GM18861 (cell line): ENCODE results near the gene CSTF2T.
"Not testable (repeated sequence)": the region's sequence is repeated elsewhere in the genome, so short reads cannot be mapped to it uniquely, and the experiment has no call there.

Experiments
- ATAC-seq: cut with Tn5 transposase; IDR thresholded peaks from one replicate; pipeline ENCODE4 v1.9.1; 2021; ENCODE audit not compliant: unreplicated experiment

Gene CSTF2T

GRCh38 chr10:51698473-51699063 is 827 bp downstream of the CSTF2T start:
- no peak for ATAC-seq

GRCh38 chr10:51696251-51696650 is 3.1 kb downstream of the CSTF2T start:
- no peak for ATAC-seq

DNA sequence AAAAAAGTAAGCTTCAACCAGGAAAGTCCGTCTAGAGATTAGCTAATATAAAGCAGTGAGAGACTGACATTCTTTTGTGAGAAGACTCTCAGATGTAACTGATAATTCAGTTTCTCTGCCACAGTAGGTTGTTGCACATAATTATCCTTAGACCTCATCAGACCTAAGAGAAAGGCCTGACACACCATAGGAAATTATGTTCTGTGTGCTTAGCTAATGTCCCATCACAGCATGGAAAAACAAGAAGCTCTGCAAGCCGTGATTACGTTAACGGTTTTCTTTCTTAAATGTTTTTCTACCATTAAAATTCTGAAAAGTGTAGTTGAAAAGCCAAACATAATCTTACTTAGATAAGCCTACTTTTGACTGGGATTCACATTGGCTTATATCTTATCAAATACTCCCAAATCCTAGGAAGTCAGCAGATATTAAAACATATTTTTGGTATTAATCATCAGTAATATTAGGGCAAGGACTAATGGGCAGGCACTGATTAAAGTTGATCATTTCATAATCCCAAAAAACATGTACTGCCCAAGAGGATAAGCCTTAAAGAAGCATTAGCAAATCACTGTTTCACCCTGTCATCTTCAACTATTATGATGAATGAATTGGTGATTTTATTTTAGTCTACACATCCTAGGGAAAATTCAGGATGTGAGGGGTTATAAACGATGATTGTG is 5.2 kb downstream of the CSTF2T start:
- ATAC-seq = no peak

- no peak for ATAC-seq
Observed at GRCh38 chr10:51691135-51691534, 8.3 kb downstream of the CSTF2T start.

- no peak for ATAC-seq
Observed at GRCh38 chr10:51689536-51689935, 9.9 kb downstream of the CSTF2T start.

DNA sequence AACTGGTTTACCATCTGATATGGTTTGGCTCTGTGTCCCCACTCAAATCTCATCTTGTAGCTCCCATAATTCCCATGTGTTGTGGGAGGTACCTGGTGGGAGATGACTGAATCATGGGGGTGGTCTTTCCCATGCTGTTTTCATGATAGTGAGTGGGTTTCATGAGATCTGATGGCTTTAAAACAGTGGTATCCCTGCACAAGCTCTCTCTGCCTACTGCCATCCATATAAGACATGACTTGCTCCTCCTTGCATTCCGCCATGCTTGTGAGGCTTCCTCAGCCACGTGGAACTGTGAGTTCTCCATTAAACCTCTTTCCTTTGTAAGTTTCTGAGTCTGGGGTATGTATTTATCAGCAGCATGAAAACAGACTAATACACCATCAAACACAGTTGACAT is 10.6 kb downstream of the CSTF2T start:
- not testable (repeated sequence) for ATAC-seq

DNA sequence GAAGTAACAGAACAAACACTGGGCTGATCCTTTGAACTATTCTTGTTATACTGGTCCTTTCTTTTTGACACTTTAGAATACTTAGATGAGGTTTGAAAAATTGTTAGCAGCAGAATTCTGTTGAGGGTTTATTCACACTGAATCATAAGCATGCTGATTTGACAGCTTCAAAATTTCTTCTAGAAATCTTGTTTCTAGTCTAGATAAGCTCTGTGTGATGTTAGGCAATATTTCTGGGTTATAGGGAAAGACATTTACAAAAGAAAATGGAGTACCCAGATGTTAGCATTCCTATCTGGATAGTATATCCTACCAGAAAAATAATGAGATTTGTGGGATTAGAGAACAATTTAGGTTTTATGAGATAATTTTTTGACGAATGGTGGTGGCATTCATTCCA is 12.1 kb downstream of the CSTF2T start:
- ATAC-seq = no peak

DNA sequence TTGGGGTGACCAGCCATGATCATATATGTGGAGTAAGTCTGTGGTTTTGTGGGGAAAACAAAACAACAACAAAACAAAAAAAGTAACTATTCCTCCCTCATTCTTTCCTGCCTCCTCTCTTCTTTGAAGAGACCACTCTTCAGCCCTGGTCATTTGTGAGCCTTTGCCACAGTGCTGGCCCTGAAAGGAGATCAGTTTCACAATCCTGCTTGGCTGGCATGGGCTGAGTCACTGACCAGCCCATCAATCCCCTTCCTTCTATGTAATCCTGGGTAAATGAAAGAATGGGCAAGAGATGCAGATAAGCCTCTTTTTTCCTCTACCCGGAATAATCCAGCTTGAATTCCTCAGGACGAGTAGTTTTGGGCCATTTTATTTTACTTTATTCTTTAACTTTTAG is 13.6 kb downstream of the CSTF2T start:
- no peak for ATAC-seq

DNA sequence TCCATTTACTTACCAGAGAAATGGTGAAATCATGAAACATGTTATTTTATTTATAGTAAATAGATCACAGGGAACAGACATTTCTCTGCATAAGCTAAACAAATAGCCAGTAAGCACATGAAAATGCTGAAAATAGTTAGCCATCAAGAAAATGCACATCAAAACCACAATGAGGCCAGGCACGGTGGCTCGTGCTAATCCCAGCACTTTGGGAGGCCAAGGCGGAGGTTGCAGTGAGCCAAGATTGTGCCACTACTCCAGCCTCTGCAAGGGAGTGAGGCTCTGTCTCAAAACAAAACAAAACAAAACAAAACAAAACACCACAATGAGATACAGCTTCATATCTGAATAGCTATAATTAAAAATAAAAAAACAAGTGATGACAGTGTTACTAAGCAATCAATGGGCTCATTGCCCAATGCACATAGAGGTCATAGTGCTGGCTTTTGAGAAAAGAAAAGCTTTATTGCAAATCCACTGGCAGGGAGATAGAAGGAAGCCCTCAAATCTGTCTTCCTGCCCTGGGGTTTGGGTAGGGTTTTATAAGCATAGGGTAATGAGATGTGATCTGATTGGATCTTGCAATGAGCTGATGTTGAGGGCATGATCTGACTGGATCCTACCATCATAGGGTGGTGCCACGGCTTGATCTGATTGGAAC is 16.2 kb downstream of the CSTF2T start:
- ATAC-seq = no peak

GRCh38 chr10:51679841-51680240 is 19.6 kb downstream of the CSTF2T start:
- no peak for ATAC-seq

- ATAC-seq = no peak
Observed at GRCh38 chr10:51675088-51675487, 24.3 kb downstream of the CSTF2T start.

DNA sequence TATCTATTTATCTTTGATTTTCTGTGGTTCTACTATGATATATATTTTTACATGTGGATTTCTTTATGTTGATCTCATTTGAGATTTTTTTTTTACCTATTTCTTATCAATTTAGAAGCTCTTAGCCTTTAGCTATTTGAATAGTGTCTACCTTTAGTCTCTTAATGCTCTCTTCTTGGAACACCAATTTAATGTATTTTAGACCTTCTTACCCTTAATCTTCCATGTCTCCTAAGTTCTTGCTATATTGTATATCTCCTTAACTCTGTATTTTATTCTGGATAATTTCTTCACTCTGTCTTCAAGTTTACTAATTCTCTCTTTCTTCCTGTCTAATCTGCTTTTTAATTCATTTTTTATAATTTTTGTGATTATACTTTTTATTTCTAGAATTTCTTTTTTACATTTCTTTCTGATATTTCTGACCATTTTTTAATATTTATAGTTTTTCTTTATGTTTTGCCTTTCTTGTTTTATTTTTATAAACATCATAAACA is 27.3 kb downstream of the CSTF2T start:
- ATAC-seq = no peak

GRCh38 chr10:51669041-51669440 is 30.4 kb downstream of the CSTF2T start:
- ATAC-seq = no peak

DNA sequence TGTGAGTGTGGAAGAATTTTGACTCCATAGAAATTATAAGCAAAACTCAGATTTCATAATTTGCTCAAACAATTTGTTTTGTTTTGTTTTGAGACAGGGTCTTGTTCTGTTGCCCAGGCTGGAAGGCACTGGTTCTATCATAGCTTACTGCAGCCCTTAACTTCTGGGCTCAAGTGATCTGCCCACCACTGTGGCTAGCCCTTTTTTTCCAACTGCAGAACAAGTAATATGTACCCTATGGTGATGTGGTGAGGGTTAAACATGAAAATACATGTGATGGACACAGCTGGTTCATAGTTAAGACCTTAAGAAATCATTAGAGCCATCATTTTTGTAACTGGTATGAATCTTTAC is 31.1 kb downstream of the CSTF2T start:
- no peak for ATAC-seq

GRCh38 chr10:51667678-51668335 is 31.6 kb downstream of the CSTF2T start:
- ATAC-seq = no peak

- no peak for ATAC-seq
Observed at GRCh38 chr10:51666456-51666855, 32.9 kb downstream of the CSTF2T start.

- no peak for ATAC-seq
Observed at GRCh38 chr10:51663086-51663485, 36.3 kb downstream of the CSTF2T start.

DNA sequence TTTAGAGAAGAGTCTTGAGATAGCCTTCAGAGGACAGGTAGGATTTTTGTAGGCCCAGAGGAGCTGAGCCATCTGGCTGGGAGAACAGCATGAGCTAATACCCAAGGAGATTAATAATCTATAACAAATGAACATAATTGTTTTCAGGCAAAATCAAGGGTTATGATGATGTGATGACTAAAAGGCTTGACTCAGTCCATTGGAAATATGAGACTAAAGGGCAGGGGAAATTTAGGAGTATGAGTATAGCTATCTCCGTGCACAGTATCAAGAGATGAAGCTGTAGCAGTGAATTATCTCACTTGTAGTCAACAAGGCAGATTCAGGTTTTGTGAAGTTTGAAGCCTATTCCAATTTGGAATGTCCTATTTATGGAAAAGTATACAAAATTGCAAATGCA is 40.1 kb downstream of the CSTF2T start:
- ATAC-seq = no peak

DNA sequence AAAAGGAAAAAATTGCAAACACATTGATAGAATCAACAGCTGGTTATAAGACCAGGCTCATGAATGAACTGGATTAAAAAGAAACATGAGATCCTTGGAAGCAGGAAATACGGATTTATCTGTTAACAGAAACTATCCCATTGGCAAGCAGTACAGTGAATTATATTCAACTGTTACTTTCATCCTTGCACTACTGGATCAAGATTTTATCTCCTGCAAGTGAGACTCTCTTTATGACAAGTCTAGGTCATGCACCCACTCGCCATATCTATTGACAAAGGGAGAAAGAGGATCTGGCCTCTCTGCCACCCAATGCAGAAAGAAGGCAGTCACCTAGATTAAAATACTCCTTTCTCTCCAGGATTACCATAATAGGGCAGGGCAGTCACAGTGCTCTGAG is 41.4 kb downstream of the CSTF2T start:
- no peak for ATAC-seq

DNA sequence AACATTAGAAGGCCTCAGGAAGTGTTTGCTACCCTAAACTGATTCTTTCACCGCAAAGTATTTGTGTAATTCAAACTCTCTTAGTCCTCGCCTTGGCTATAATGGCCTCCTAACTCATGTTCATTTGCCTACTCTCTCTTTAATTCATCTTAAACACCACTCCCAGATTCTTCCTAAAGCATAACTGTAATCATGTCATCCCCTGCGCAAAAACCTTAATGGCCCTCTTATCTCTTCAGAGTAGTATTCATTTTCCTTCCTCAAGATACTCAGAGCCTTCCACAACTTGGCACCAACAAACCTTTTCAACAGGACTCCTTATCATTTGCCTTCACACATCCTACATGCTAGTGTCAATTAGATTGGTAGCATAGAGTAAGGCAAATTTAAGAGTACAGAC is 42.9 kb downstream of the CSTF2T start:
- no peak for ATAC-seq

DNA sequence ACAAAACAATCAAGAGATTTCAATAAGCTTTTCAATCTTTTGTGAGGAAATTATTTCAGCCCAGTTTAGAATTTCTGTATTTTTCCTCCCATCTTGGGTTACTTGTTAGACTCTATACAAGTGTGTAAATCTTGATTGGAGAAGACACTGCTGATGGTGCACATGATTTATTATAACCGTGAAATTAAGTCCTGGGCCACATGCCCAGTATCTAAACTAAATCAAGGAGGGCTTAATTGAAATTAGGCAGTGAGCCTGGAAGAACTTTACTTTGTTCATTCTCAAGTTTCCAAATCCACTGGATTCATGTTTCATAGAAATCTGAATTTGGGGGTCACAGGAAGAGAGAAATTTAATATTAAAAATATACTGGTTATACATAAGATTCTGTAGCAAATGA is 44.5 kb downstream of the CSTF2T start:
- ATAC-seq = no peak

DNA sequence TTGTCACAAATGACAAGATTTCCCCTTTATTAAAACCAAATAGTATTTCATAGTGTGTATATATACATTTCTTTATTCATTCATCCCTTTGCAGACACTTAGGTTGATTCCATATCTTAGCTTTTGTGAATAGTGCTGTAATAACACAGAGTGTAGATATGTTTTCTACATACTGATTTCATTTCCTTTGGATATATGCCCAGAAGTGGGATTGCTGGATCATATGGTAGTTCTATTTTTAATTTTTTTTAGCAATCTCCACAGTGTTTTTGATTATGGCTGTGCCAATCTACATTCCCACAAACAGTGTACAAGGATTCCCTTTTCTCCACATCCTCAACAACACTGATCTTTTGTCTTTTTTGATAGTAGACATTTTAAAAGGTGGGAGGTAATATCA is 46.4 kb downstream of the CSTF2T start:
- ATAC-seq = no peak
